DMS153 treated with DMSO at 0.1 percent for 48 hours (cell line): ENCODE measurements around the gene AXDND1.
A peak's percentile ranks its signal among the peaks of the same experiment; 100 is the strongest.

Experiments used
- DNase-seq: peaks from one replicate; lab custom pipeline; 2025; ENCODE audit not compliant: unreplicated experiment; lab: John Stamatoyannopoulos, UW

The AXDND1 gene, protein sequence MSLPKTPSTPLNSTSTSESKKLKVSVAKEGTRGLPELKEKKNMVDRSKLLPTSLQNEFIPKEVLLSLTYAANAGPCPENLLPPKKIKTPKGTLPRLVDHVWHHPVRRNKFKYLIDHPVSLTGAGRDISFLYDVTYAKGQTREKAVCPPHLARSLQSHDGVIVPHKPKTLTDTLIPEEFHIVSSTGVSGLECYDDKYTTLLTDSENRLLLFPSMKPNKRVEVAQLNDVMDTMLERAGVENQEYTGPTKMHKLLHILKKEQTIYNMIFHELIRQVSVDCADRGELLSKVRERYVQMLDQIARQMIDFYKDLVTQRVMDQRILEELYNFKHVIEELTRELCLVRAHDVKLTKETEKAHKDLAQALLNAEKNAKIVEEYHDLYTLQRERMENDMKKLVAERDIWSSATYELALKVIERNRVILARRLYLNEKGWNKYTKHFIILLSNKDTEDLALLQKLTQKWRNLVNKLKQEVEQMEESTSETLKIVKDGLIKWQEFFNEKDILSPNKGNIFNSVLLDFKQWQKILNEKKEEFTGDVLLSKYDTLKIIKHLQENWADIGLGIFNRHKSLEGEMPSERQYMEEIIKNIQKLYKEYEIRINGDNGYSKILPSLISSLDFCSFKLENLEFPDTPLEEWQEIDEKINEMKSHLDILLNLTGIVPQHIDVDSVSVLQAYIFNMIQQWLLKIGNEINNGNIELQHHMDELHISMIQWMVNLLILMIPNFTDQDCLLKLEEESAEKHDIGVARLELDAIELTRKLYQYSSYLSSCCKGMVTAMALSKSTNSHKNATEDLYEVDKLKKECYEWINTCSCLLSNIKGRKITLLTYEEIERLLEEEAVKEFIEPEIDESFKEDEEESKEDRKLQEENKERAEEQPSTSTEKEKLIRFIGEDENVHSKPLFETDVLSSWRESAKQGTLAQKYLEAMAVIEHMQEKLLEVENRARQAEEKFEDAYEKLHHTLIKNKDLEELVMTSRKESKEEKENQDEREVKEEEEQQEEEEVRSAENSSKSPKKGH

DNA sequence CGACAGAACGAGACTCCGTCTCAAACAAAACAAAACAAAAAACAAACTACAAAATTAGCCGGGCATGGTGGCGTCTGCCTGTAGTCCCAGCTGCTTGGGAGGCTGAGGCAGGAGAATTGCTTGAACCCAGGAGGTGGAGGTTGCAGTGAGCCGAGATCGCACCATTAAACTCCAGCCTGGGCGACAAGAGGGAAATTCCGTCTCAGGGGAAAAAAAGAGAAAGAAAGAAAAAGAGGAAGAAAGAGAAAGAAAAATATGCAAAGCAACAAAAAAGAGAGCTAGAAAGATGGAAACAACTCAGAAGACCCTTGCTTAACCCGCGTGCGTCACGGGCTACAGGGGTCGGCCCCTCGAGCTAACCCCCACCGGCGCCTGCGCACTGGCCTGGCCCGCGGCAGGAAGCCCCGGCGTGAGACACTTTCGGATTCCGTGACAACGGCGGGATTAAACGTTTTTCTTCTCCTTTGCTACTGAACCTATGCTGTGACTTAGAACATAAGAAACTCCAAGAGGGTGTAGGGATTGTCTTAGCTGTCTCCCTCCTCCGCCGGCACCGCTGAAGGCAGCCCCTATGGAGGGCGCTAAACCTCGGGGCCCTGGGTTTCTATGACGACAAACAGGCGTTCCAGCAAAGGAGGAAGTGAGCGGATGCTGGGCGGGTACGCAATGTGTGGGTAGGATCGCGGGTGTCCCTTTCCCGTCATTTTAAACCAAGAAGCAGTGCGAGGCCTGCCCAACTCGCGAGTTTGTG lies at the start of gene AXDND1:
TSS of gene AXDND1 (plus strand) at position 630 of the 751 bp plus-strand sequence. CDS start 539 bp downstream, outside the sequence.
- DNase-seq, result peak; percentile 81

DNA sequence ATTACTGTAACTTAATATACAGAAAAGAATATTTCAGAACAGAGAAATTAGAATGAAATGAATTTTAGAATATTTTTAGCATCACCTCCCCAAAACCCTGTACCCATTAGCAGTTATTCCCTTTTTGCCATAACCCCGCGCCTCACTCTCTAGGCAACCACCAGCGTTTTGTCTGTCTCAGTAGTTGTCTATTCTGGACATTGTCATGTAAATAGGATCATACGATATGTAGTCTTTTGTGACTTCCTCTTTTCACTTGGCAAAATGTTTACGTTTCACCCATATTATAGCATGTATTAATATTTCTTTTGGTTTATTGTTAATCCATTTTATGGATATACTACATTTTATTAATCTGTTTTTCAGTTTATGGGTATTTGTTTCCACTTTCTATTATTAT lies 47.3 kb upstream of the AXDND1 start:
- DNase-seq, result no peak

DNA sequence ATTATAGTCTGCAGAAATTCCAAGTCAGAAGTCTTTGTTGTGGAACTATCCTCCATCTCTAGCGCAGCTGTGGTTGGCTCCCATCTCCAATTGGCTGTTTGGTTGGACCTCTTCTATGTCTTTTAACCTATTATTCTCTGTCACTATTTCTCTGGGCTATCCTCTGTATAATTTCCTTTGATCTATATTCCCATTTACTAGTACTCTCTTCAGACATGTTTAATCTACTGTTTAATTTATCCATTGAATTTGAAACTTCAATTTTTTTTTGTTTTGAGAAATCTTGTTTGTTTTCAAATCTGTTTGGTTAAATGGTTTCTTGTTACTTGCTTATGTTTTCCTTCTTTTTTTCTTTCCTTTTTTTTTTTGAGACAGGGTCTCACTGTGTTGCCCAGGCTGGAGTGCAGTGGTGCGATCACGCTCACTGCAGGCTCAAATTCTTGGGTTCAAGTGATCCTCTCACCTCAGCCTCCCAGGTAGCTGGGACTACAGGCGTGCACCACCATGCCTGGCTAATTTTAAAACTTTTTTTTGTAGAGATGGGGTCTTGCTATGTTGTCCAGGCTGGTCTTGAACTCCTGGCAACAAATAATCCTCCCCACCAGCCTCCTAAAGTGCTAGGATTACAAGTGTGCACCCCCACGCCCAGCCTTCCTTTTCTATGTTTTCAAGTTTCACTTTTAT lies 44.1 kb upstream of the AXDND1 start:
- DNase-seq, result no peak

DNA sequence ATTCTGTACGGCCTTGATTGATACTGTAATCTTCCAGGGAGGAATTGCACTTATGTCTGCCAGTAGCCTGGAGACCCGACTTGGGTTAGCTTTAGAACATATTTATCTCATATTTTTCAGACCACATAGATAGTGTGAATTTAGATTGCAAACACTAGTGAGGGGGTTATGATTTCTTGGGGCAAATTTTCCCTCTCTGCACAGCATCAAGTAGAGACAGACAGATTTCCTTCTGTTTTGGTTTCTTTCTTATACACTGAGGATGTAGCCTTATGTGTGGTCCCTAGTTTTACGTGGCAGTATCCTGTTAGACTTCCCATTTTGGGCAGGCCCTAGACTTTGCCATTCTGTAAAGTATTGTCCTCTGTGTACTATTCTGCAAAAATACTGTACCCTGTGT lies 43.2 kb upstream of the AXDND1 start:
- DNase-seq, result no peak

DNA sequence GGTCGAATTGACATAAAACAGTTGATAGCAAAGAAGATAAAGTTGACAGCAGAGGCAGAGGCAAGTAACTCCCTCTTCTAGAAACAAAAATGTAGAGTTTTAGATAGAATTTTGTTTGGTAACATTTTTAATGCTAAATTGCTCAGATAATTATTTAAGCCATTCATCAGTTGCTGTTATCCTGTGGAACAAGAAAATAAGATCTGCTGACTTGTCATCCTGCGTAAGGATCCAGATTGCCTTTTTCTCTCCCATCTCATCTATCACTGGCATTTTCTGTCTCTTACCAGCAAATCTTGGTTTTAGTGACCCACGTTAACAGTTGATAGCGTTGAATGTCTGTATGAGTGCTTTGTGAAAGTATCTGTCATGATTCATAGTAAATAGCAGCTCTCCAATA lies 42.3 kb upstream of the AXDND1 start:
- DNase-seq, result no peak

DNA sequence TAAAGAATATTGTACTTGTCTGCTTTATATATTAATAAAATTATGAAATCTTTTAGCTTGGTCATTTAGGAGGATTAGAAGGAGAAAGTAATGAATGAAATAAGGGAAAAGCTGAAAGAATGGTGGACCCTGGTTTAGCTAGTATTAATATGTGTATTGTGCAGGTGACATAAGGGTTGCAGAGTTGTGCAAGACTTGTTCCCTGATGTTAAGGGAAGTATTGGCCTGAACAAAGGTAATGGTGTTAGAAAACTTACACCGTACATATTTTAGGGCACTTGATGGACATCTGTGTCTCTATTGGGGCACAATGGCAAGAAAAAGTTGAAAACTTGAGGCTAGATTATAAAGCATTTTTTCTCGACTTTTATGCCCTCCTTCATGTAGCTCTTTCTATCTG lies 39.9 kb upstream of the AXDND1 start:
- DNase-seq, result no peak

DNA sequence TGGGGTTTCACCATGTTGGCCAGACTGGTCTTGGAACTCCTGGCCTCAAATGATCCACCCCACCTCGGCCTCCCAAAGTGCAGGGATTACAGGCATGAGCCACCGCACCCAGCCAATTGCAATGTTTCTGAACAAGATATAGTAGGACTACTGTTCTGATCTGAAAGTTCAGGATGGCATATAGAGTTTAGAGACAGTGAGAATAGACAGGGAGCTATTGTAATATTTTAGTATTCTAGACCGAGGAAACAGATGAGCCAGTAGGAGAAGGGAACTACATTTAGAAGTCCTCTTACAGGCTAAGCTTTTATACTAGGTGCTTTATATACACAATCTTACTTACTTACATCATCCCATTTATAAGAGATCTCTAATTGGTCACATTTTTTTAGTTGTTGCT lies 39.0 kb upstream of the AXDND1 start:
- no peak for DNase-seq

DNA sequence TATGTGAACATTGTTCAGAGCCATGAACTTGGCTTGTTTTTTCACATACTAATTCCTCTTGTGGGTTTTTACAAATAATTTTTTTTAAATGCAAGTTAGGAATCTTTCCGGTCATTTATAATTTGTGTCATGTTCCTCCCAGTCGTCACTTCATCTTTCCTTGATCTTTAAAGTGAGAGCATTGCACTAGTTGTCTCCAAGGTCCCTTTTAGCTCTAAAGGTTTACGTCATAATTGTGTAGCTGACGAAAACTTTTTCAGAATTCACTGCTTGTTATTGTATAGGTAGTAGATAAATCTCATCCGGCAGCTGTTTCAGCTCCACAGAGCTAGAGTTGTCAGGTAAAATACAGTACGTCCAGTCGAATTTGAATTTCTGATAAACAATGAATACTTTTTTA lies 38.6 kb upstream of the AXDND1 start:
- DNase-seq, result no peak

DNA sequence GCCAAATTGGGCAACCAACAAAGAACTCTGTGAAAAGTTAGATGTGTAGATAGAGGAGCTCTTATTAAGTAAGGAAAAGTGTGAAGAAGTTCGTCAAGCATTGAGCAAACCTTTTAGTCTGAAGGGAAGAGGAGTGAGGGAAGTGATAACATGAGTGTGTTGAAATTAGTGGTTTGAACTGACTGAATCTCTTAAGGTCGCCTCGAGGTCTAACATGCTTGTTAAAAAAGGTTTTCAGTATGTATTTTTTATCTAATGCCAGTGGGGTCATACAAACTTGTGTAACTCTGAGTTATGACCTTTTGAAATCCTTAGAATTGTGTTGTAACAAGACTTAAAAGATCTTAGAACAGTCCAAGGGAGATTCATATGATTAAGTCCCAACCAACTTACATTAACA lies 38.1 kb upstream of the AXDND1 start:
- no peak for DNase-seq

DNA sequence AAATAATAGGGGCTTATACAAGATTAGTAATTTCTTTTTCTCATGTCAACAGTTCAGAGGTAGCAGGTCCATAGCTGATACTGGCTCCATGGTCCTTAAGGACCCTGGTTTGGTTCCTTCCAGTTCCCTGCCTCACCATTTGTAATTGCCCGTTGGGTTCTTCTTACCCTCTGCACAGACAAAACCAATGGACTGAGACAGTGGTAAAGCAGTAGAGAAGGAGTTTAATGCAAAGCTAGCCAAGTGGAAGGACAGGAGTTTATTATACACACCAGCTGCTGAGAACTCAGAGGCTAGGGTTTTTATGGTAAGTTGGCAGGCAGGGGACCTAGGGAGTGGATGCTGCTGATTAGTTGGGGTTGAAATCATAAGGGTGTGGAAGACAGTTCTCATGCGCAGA lies 35.9 kb upstream of the AXDND1 start:
- no peak for DNase-seq

DNA sequence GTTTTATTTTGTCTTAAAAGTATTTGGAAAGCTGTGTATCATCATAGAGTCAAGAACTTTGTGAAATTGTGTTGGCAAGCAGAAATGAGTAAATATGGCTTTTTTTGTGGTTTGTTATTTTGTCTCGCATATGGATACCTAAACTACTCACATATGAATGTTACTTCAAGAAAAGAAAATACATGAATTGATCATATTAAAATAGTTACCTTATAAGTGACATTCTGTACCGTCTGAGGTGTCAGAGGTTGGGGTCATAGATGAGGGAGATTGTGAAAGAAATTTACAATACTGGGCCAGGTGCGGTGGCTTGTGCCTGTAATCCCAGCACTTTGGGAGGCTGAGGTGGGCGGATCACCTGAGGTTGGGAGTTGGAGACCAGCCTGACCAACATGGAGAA lies 31.3 kb upstream of the AXDND1 start:
- DNase-seq, result no peak

DNA sequence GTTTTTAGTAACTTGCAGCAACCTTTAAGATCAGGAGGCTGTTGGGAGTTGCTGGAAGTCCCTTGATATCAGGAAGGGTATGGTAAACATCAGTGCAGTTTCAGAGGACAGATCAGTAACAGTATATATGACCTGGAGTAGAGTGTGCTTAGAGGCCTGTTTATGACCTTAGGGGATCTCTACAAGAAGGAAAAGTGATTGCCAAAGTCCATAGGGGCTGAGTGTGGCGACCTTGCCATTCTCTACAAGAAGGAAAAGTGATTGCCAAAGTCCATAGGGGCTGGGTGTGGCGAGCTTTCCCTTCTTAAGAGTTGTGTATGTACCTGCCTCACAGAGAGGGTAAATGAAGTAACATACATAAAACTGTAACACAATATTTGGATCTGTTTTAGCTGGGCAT lies 28.5 kb upstream of the AXDND1 start:
- no peak for DNase-seq

DNA sequence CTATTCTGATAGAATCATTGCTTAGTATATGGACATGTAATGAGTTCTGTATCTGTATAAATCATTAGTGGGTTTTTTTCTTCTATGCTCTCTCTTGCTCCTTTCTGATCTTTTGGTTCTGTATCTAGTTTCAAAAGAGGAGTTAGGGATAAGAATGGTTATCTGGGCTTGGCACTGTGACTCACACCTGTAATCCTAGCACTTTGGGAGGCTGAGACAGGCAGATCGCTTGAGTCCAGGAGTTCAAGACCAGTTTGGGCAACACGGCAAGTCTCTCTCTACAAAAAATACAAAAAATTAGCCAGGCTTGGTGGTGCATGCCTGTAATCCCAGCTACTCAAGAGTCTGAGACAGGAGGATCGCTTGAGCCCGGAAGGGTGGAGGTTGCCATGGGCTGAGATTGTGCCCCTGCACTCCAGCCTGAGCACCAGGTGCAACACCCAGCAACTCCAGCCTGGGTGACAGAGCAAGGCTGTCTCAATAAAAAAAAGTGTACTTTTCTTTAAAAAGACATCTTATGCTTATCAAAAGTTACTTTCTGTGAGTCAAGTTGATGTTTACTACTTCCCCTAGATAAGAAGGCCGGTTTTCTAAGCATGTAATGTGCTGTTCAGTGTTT lies 27.7 kb upstream of the AXDND1 start:
- DNase-seq, result no peak

DNA sequence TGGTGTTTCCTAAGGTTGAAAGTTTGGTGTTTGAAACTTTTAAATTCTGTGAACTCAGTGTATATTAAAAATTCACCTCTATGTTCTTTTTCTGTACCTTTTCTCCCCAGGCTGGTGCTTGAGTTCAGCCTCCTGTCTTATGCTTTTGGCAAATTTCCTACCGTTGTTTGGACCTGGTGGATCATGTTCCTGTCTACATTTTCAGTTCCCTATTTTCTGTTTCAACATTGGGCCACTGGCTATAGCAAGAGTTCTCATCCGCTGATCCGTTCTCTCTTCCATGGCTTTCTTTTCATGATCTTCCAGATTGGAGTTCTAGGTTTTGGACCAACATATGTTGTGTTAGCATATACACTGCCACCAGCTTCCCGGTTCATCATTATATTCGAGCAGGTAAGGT lies 24.9 kb upstream of the AXDND1 start:
- DNase-seq, result no peak

DNA sequence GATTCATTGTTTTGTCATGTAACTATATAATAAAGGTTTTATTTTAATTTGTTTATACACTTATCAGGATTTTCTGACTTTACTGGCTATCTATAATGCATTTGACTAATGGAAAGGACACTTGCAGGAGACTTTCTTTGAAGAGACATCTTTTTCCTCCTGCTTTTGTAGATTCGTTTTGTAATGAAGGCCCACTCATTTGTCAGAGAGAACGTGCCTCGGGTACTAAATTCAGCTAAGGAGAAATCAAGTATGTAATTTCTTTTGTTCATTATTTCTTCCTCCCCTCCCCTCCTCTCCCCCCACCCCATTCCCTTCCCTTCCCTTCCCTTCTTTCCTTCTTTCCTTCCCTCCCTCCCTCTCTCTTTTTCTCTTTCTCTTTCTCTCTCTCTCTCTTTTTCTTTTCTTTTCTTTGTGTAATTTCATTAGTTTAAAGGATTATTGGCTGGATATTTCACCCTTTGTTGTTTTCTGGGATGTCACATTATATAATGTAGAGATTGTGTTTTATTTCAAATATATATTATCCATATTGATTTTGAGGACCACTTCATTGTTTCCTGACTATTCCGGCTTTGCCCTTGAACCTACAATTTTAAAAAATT lies 23.7 kb upstream of the AXDND1 start:
- DNase-seq, result no peak

DNA sequence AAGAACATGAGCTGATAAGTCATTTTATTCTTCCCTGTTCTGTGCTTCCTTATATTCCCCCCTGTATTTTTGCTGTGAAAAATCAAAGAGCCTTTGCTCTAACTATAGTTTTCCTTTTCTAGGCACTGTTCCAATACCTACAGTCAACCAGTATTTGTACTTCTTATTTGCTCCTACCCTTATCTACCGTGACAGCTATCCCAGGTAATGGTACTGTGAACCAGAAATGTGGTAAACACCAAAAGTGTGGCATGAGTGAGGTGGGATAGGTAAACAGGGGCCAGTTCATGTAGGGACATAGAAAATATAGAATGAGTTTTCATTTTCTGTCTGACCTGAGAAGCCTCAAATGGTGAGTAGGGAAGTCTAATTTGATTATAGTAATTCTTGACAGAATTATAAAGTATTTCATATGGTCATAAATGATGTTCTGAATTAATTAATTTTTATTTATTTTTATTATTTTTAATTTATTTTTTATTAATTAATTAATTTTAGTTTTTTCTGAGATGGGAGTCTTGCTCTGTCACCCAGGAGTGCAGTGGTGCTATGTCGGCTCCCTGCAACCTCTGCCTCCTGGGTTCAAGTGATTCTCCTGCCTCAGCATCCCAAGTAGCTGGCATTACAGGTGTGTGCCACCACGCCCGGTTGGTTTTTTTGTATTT lies 22.9 kb upstream of the AXDND1 start:
- DNase-seq, result no peak

DNA sequence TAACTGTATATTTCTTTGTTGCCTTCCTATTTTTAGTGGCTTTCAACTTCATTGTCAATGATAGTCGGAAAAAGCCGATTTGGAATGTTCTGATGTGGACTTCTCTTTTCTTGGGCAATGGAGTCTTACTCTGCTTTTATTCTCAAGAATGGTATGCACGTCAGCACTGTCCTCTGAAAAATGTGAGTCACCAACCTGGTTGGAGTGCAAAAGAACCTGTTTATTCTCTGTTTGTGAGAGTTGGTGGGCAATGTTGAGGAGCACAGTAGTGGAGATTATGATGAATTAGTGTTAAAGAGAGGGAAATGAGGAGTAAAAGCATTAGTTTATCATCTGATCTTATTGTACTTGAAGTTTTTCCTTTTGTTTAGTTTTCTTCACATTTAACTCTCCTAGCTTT lies 14.5 kb upstream of the AXDND1 start:
- no peak for DNase-seq

DNA sequence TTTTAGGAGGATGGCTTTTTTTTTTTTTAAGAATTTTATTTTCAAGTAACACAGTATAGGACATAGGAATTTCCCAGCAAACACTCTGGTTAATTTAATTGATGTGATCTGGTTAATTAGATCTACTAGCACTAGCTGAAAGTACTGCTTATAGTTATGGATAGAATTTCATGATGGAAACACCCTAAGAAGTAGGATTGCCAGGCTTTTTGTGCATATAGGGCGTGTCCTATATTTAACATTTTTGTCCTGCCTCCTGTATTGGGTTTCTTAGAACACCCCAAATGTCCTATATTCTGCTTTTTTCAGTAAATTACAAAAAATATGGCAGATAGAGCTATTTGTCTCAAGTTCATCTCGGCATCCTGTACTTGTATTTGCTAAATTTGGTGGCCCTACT lies 13.5 kb upstream of the AXDND1 start:
- DNase-seq, result no peak

DNA sequence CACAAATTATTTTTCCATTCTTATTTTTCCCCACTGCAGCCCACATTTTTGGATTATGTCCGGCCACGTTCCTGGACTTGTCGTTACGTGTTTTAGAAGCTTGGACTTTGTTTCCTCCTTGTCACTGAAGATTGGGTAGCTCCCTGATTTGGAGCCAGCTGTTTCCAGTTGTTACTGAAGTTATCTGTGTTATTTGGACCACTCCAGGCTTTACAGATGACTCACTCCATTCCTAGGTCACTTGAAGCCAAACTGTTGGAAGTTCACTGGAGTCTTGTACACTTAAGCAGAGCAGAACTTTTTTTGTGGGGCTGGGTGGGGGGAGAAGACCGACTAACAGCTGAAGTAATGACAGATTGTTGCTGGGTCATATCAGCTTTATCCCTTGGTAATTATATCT lies 12.2 kb upstream of the AXDND1 start:
- no peak for DNase-seq
